AG20443 (cell line): ENCODE results near the gene NLRX1.
"Not testable (repeated sequence)": the region's sequence is repeated elsewhere in the genome, so short reads cannot be mapped to it uniquely, and the experiment has no call there.

ENCODE experiments used
- DNase-seq: peaks from one replicate; pipeline ENCODE4 v3.0.0; 2012; ENCODE audit warnings: low spot score, mixed read lengths

The NLRX1 gene

GRCh38 chr11:119210050-119210449, 41.5 kb downstream of the NLRX1 start:
- DNase-seq: no peak

- DNase-seq: peak; percentile 78
Measured at GRCh38 chr11:119218141-119218878, 49.8 kb downstream of the NLRX1 start.

- peak; percentile 72 for DNase-seq
Measured at GRCh38 chr11:119222308-119222707, 53.8 kb downstream of the NLRX1 start.

- DNase-seq: no peak
Measured at GRCh38 chr11:119222891-119223290, 54.4 kb downstream of the NLRX1 start.

- no peak for DNase-seq
Measured at GRCh38 chr11:119223856-119224255, 55.3 kb downstream of the NLRX1 start.

GRCh38 chr11:119228535-119229287, 60.2 kb downstream of the NLRX1 start:
- DNase-seq: not testable (repeated sequence)

GRCh38 chr11:119229288-119229672, 60.8 kb downstream of the NLRX1 start:
- DNase-seq: no peak

GRCh38 chr11:119229741-119230140, 61.2 kb downstream of the NLRX1 start:
- DNase-seq: no peak
